GM19452 (cell line): ENCODE results near the gene SMARCD1.

Source experiments
- ATAC-seq: cut with Tn5 transposase; IDR thresholded peaks from one replicate; pipeline ENCODE4 v1.9.1; 2021; ENCODE audit not compliant: unreplicated experiment

SMARCD1 gene

GRCh38 chr12:50057000-50057841, 27.9 kb upstream of the SMARCD1 start, which contains the start of gene ASIC1:
Gene ASIC1, plus strand, starts transcription at chr12:50057596. Its CDS starts 1,171 bp downstream, at chr12:50058767.
- no peak for ATAC-seq

DNA sequence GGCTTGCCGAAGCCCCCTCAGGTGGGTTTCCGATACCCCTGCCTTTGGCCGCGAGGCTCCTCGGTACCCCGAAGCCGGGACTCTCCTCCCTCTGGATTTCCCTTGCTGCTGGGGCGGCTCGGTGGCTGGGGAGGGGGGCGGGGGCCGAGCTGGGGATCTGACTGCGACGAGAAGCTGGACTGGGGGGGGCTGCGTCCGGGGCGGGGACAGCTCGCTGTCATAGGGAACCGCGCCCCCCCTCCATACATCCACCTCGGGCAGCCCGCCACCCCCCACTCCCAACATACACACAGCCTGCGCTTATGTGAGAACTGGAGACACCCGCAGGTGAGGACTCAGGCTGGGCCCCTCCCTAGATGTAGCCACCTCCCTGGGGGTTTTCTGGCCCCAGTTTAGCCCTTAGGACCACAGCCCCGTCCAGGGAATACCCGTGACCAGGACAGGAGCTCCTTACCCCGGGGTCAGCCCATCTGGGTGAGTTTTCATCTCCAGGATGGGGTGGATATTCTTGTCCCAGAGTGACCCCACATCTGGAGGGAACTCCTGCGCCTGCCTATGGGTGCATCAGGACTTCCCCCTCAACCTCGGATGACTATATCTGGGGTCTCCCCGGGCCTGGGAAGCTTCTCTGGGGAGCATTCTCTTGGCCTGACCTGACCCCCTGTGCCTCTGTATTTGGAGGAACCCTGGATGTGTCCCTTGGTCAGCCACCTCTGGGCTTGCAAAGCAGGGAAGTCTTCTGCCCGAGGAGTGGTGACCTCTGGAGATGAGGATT, 27.1 kb upstream of the SMARCD1 start:
- ATAC-seq: no peak

DNA sequence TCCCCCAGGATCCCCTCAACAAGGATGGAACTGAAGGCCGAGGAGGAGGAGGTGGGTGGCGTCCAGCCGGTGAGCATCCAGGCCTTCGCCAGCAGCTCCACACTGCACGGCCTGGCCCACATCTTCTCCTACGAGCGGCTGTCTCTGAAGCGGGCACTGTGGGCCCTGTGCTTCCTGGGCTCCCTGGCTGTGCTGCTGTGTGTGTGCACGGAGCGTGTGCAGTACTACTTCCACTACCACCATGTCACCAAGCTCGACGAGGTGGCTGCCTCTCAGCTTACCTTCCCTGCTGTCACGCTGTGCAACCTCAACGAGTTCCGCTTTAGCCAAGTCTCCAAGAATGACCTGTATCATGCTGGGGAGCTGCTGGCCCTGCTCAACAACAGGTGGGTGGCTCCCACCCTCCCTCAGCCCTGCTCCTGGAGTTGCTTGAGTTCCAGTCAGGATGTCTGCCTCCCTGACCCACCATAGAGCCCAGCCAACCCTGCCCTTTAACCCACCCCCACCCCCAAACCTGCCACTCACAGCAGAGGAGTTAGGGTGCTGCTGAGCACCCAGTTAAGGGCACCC, 26.3 kb upstream of the SMARCD1 start:
- ATAC-seq: no peak

GRCh38 chr12:50059440-50060119, 25.6 kb upstream of the SMARCD1 start:
- no peak for ATAC-seq

- no peak for ATAC-seq
Measured at GRCh38 chr12:50060120-50060468, 25.0 kb upstream of the SMARCD1 start.

DNA sequence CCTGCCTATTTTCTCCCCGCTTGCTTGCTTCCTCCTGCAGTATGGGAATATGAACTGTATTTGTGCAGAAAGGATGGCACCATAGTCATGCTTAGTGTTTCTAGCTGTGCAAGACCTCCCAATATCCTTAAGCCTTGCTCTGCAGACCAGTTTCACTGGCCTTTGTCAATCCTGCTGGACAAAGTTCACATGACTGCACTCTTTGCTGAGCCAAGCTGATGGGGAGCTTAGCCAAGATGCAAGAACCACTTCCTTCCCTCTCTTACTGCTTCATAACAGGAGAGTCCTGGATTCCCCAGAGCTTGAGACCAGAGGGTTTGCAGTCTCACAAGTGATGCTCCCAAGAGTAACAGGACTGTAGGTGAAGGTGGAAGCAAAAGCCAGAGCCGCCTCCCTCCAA, 24.0 kb upstream of the SMARCD1 start:
- ATAC-seq: no peak

- ATAC-seq: no peak
Measured at GRCh38 chr12:50061946-50062686, 23.0 kb upstream of the SMARCD1 start.

DNA sequence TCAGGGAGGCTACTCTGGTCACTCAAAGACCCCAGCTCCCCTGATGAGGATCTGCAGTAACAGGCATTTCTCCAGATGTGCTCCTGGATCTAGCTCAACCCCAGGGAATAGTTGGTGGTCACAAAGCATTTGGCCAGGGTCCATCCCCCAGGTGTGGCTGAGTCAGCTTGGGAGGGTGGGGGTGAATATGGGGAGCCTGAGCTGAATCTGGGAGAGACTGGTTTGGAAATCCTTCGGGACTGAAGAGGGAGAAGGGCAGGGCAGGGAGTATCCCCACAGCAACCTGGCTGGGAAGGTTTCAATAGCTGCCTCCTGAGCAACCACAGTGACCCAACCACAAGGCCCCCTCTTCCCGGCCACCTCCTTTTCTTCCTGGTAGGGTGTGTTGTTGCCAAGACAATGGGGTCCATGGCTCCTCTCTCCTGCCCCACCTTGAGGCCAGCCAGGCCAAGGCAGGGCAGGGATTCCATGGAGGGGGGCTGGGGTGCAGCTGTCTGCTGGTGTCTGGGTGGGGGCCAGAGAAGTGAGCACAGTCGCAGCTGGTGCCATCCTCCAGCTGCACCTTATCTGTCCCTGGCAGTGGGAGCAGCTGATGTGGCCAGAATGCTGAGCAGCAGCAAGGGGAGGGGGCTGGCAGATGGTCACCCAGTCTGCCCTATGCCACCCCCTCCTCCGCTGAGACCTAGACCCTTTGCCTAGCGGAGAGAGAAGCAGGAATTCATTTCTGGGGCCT, 22.2 kb upstream of the SMARCD1 start:
- ATAC-seq: no peak

GRCh38 chr12:50065726-50066310, 19.3 kb upstream of the SMARCD1 start:
- ATAC-seq: no peak

DNA sequence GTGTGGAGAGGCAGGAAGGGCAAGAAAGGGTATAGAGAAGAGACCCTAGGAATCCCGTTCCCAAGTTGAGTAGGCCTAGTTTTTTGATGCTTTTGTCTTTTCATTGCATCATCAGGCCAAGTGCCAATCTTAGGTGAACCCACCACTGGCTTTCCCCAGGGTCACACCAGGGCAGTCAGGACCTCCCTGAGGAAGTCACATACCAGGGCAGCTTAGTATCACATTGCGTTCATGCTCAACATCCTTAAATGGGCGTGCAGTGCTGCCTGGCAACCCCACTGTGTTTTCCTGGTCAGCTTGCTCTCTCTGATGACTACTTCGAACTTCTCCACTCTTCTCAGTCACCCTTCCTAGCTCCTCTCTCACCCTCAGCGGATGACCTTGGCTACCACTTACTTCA, 18.7 kb upstream of the SMARCD1 start:
- ATAC-seq: no peak

DNA sequence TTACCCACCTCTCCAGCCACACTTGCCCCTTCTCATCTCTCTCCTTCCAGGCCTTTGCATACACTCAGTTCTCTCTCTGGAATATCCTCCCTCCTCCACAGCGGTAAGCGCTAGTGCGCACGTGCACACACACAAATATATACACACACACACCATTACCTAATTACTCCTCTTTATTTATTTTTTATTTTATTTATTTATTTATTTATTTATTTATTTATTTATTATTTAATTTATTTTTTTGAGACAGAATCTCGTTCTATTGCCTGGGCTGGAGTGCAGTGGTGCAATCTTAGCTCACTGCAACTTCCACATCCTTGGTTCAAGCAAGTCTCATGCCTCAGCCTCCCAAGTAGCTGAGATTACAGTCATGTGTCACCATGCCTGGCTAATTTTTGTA, 16.1 kb upstream of the SMARCD1 start:
- no peak for ATAC-seq

DNA sequence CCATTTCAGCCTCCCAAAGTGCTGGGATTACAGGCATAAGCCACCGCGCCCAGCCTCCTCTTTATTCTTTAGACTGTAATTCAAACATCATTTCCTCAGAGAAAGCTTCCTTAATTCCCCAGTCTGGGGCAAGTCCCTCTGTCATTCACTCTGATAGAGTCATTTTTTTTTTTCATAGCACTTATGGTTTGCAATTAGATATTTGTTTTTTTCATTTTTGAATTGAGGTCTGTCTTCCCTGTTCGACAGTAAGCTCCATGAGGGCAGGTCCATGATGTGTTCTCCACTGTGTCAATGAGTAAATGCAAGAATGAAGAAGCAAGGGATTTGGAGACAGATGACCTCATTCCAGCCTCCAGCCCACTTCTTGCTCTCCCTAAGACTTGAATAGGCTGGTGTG, 15.6 kb upstream of the SMARCD1 start:
- ATAC-seq: no peak

DNA sequence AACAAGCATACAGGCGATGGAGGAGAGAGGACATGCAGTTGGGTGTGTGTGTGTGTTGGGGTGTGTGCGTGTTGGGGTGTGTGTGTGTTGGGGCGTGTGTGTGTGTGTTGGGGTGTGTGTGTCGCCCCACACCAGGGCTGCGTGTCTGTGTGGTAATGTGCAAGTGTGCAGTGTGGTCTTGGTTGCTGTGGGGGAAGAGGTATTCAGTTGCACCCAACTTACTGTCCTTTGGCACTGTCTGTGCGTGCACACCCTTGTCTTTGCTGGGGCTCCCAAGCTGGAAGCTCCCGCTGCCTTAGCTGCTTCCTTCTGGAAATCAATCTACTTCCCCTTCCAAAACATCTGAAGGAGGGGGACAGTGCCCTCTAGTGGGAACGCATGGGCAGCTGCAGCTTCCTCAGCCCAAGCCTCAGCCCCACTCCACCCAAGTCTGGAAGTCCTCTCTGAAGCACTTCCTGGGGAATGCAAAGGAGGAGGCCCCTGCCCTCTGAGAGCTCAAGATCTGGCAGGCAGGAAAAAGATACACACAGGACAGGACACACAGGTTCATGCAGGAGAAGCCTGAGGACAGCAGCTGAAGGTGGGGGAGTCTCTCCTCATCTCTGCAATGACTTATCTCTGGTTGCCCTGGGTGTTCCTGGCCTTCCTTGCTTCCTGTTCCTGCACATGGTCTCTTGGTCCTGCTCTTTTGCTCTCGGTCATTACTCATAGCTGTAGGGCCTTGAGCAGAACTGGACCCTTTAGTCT, 14.7 kb upstream of the SMARCD1 start:
- no peak for ATAC-seq

GRCh38 chr12:50072198-50072907, 12.8 kb upstream of the SMARCD1 start:
- no peak for ATAC-seq

GRCh38 chr12:50073206-50073605, 11.9 kb upstream of the SMARCD1 start:
- no peak for ATAC-seq

DNA sequence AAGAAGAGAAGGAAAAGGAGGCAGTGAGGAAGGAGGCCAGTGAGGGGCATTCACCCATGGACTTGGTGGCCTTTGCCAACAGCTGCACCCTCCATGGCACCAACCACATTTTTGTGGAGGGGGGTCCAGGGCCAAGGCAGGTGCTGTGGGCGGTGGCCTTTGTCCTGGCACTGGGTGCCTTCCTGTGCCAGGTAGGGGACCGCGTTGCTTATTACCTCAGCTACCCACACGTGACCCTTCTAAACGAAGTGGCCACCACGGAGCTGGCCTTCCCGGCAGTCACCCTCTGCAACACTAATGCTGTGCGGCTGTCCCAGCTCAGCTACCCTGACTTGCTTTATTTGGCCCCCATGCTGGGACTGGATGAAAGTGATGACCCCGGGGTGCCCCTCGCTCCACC, 11.4 kb upstream of the SMARCD1 start:
- ATAC-seq: no peak

GRCh38 chr12:50074936-50075807, 10.0 kb upstream of the SMARCD1 start:
- peak; percentile 61 for ATAC-seq
